Measurements from ENCODE around the gene GUK1. TPM values are rescaled to one million over a fixed set of nuclear protein-coding genes. Genes with fewer than 3 reads are reported as not detected.

The GUK1 gene
- polyA plus RNA-seq, 1 experiment: 177 TPM

DNA sequence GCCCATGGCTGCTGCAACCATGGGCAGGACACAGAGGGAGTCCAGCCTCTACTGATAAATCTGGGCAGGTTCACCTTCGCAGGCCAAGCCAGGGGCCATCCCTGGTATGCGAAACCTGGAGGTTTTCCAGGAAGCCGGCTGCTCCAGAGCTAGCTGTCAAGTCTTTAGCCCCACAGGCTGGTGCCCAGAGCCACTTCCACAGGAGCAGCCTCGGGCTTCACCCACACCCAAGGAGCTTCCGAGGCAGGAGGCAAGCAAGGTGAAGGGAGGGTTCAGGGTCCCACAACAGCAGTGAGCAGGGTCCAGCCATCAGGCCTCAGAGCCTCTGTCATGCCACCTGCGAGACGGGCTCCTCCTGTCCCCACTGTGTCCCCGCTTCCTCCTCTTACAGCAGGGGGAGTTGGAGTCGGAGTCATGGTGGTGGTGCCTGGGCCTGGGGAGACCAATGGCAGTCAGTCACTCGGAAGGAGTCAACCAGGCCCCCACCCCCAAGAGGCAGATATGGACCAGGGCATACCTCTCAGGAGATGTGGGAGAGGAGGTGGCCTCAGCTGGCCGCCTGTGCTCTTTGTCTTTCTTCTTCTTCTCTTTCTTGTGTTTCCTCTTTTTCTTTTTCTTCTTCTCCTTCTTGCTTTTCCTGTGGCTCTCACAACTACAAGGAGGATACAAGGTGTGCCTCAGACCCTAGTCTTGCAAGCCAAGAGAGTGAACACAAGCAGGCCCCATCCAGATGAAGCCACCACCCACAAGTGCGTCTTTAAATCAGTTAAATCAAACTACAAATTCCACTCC lies 39.1 kb upstream of the GUK1 start:
- CTCF ChIA-PET: no interaction called here
- TF ChIP-seq, protein P1, sequence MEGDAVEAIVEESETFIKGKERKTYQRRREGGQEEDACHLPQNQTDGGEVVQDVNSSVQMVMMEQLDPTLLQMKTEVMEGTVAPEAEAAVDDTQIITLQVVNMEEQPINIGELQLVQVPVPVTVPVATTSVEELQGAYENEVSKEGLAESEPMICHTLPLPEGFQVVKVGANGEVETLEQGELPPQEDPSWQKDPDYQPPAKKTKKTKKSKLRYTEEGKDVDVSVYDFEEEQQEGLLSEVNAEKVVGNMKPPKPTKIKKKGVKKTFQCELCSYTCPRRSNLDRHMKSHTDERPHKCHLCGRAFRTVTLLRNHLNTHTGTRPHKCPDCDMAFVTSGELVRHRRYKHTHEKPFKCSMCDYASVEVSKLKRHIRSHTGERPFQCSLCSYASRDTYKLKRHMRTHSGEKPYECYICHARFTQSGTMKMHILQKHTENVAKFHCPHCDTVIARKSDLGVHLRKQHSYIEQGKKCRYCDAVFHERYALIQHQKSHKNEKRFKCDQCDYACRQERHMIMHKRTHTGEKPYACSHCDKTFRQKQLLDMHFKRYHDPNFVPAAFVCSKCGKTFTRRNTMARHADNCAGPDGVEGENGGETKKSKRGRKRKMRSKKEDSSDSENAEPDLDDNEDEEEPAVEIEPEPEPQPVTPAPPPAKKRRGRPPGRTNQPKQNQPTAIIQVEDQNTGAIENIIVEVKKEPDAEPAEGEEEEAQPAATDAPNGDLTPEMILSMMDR (IDR thresholded peaks at IDR 0.05; ENCODE audit: low read depth, low read length): no peak
- no peak for DNase-seq (ENCODE audit: low read depth, low spot score)

DNA sequence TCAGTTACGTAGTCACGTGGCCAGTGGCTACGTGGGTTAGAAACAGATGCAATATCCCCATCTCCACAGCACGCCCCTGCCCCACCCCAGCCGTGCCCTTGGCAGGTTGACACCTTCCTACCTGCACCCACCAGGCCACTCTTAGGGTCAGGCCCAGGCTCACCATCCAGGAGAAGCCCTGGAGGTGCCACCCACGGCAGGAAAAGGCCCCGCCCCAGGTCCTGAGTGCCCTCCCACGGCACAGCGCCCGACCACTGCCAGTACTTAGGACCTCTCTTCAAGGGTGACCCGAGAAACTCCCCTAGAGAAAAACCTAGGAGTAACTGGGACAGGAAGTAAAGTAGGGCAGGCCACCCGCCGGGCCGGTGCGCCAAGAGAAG lies 38.5 kb upstream of the GUK1 start:
- H3K27me3 ChIP-seq (ENCODE audit: control insufficient read depth, insufficient read depth, low read length): no peaks in the 10 kb centered on the region
- CTCF ChIA-PET: no interaction called here
- H3K9me3 ChIP-seq (ENCODE audit: control insufficient read depth, insufficient read depth, low read length): no peaks in the 10 kb centered on the region; the same call in 1 of the 2 replicates
- H3K4me3 ChIP-seq (ENCODE audit: low read depth, low read length): peak overlapping the region; percentile 84
- POLR2A ChIA-PET: no interaction called here
- TF ChIP-seq, protein P1 (IDR thresholded peaks at IDR 0.05; ENCODE audit: low read depth, low read length): no peak
- DNase-seq (ENCODE audit: low read depth, low spot score): no peak
- no peak overlapping the region for H3K27ac ChIP-seq (ENCODE audit: low read depth, low read length)

More for the DNA sequence above, 39.1 kb upstream of the GUK1 start:
- Histone ChIP-seq H3K27me3 (ENCODE audit: control insufficient read depth, insufficient read depth, low read length) (no peaks in the 10 kb centered on the region), H3K27ac (ENCODE audit: low read depth, low read length) (peak overlapping the region; percentile 31), H3K4me3 (ENCODE audit: low read depth, low read length) (no peak overlapping the region), H3K9me3 (ENCODE audit: control insufficient read depth, insufficient read depth, low read length) (no peaks in the 10 kb centered on the region; the same call in 1 of the 2 replicates)
- POLR2A ChIA-PET: interaction anchor here (1.1 kb wide), 1 partner anchor 17 kb away, joined by 5 read pairs; no protein-coding TSS in a partner anchor

DNA sequence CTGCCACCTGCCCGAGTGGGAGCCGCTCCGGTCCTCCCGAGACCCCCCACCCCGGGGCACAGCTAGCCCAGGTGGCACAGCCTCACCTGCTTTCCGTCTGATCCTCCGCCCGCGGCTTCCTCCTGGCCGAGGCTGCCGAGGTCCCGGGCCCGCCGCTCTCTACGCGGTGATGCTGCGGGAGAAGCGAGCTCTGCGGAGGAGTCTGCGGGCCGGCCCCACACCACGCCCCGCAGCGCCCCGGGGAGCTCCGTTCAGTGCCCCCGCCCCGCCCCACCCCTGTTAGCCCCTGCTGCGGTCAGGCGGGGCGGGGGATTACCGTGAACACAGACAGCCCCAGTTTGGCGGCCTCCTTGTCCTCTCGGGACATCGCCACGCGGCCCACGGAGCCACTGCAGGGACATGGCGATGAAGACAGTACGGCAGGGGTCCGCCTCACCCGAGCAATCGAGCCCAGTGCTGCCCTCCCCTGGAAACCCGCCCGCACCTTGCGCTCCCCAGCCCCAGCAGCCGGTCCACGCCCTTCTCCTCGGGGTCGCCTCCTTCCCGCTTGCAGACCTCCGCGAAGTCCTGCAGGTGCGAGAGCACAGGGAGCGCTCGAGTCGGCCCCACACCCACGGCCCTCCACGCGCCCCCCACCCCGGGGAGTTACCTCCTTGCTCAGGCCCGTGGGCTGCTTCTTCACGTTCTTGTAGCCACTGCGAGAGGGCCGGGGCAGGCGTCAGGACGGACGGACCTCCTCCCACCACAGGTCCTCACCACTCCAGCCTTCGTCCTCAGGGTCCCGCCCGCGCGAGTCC lies 37.9 kb upstream of the GUK1 start:
- ChIA-PET POLR2A (interaction anchor here (0.5 kb wide), 1 partner anchor 368 kb away, joined by 15 read pairs; no protein-coding TSS in a partner anchor), CTCF (no interaction called here)
- TF ChIP-seq, protein P1 (IDR thresholded peaks at IDR 0.05; ENCODE audit: low read depth, low read length): peak; percentile 17
- H3K27ac ChIP-seq (ENCODE audit: low read depth, low read length): no peak overlapping the region
- H3K4me3 ChIP-seq (ENCODE audit: low read depth, low read length): peak overlapping the region; percentile 84
- no peaks in the 10 kb centered on the region for H3K27me3 ChIP-seq (ENCODE audit: control insufficient read depth, insufficient read depth, low read length)
- DNase-seq (ENCODE audit: low read depth, low spot score): no peak
- H3K9me3 ChIP-seq (ENCODE audit: control insufficient read depth, insufficient read depth, low read length): no peaks in the 10 kb centered on the region; the same call in 1 of the 2 replicates

DNA sequence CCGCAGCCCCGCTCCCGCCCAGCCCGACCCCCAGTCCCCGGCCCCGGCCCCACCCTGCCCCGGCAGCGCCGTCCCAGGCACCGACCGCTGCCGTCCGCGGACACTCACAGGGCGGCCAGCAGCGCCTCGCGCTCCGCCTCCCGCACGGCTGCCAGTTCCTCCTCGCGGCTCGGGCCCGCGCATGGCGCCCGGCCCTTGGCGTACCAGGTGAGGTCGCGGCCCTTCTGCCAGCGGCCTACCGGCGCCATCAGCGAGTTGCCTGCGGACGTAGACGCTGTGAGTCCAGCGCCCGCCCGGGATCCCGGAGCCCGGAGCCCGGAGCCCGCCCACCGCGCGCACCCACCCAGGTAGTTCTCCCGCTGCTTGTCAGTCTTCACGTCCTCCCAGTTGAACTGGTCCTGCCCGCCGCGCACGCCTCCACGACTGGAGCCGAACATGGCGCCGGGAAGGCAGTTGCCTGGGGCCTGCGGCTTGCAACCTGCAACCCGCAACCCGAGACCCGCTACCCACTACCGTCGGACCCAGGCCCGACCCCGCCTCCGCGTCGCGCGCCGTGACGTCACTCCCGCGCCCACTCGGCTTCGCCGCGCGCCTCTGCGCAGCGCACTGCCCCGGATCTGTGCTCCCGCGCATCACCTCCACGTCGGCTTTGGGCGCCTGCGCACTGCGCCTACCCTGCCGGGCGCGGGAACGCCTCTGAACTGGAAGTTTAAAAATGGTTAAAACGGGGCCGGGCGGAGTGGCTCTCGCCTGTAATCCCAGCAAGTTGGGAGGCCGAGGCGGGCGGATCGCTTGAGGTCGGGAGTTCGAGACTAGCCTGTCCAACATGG lies 37.1 kb upstream of the GUK1 start, which contains the start of gene C1orf35:
Gene C1orf35 (minus strand): TSS at position 535 of the 830 bp plus-strand sequence. CDS start 98 bp downstream, at position 437.
- H3K27ac ChIP-seq (ENCODE audit: low read depth, low read length): peak within 1 kb of the TSS; percentile 39
- POLR2A ChIA-PET: no interaction called here
- H3K9me3 ChIP-seq (ENCODE audit: control insufficient read depth, insufficient read depth, low read length): no peaks in the 10 kb centered on the region; the same call in 1 of the 2 replicates
- TF ChIP-seq, protein P1 (IDR thresholded peaks at IDR 0.05; ENCODE audit: low read depth, low read length): no peak
- peak within 1 kb of the TSS; percentile 84 for H3K4me3 ChIP-seq (ENCODE audit: low read depth, low read length)
- CTCF ChIA-PET: no interaction called here
- DNase-seq (ENCODE audit: low read depth, low spot score): peak; percentile 72
- no peaks in the 10 kb centered on the region for H3K27me3 ChIP-seq (ENCODE audit: control insufficient read depth, insufficient read depth, low read length)
